Thymus (tissue), 11 donors: ENCODE measurements around the gene SH3PXD2A. TPM values are rescaled to one million over a fixed set of nuclear protein-coding genes. Genes with fewer than 3 reads are reported as not detected.

Experiments used
- DNase-seq, 9 donors: peaks; one replicate each; pipeline ENCODE4 v3.0.0-alpha.2; 2013; ENCODE audit warnings: low spot score in 9 of 9, low read depth in 6 of 9, missing footprints in 1 of 9
- H3K27ac ChIP-seq, 2 donors: one replicate each; pipeline ENCODE4 v1.5.1; 2013; ENCODE audit warnings: control low read depth in 1 of 2, low read depth in 1 of 2, low read length in 1 of 2, mild to moderate bottlenecking in 1 of 2, moderate library complexity in 1 of 2
- H3K27me3 ChIP-seq, 2 donors: one replicate each; pipeline ENCODE4 v1.5.1; 2013; ENCODE audit warnings: low read length in 1 of 2; ENCODE audit not compliant: control insufficient read depth in 2 of 2, insufficient read depth in 1 of 2
- H3K36me3 ChIP-seq, 2 donors: one replicate each; pipeline ENCODE4 v1.5.1; 2013; ENCODE audit warnings: low read length in 1 of 2, mild to moderate bottlenecking in 1 of 2, moderate library complexity in 1 of 2; ENCODE audit not compliant: control insufficient read depth in 2 of 2, insufficient read depth in 2 of 2
- H3K4me1 ChIP-seq, 2 donors: one replicate each; pipeline ENCODE4 v1.5.1; 2013; ENCODE audit warnings: low read length in 2 of 2; ENCODE audit not compliant: control insufficient read depth in 2 of 2, insufficient read depth in 2 of 2
- H3K4me3 ChIP-seq, 2 donors: one replicate each; pipeline ENCODE4 v1.5.1; 2013; ENCODE audit warnings: low read length in 2 of 2, control low read depth in 1 of 2, mild to moderate bottlenecking in 1 of 2
- H3K9me3 ChIP-seq, 2 donors: one replicate each; pipeline ENCODE4 v1.5.1; 2013; ENCODE audit warnings: low read length in 1 of 2, mild to moderate bottlenecking in 1 of 2; ENCODE audit not compliant: control insufficient read depth in 2 of 2, insufficient read depth in 1 of 2
- WGBS: extraction: QIAGEN DNeasy Blood & Tissue Kit; methylation state at CpG from one replicate; pipeline ENCODE4 v1.1.7; 2013; 5-methylcytosine and 5-hydroxymethylcytosine counted together
- polyA plus RNA-seq: library from polyadenylated mRNA; stranded (reverse); fragments of 200-250 nt; gene quantifications from one replicate; pipeline ENCODE4 v1.2.3, GENCODE V29; 2013
- total RNA-seq: library from RNA; stranded (reverse); fragments of 120-200 nt; gene quantifications from one replicate; pipeline ENCODE4 v1.2.4, GENCODE V29; 2013
- donor health status: healthy.

The SH3PXD2A gene
- total and polyA plus RNA-seq, 2 donors = 3.8 to 9.5 TPM

GRCh38 chr10:103578782-103579382, 276.5 kb downstream of the SH3PXD2A start:
- Histone ChIP-seq H3K9me3 (no peaks in the 10 kb centered on the region), H3K4me3 (no peak overlapping the region), H3K27ac (no peak overlapping the region), H3K4me1 (peaks cover under 1 to 1% of the 10 kb centered on the region in 2 donors), H3K36me3 (no peaks in the 10 kb centered on the region), H3K27me3 (no peaks in the 10 kb centered on the region)
- no peak for DNase-seq
- 71% methylated on average over 15 of the region's 15 CpGs for WGBS

- 27% methylated on average over 2 of the region's 2 CpGs for WGBS
- Histone ChIP-seq H3K27me3 (no peaks in the 10 kb centered on the region), H3K9me3 (no peaks in the 10 kb centered on the region), H3K4me3 (no peak overlapping the region), H3K27ac (no peak overlapping the region), H3K4me1 (no peaks in the 10 kb centered on the region), H3K36me3 (no peaks in the 10 kb centered on the region)
- DNase-seq = no peak
Measured at GRCh38 chr10:103576862-103577261, 278.5 kb downstream of the SH3PXD2A start.

DNA sequence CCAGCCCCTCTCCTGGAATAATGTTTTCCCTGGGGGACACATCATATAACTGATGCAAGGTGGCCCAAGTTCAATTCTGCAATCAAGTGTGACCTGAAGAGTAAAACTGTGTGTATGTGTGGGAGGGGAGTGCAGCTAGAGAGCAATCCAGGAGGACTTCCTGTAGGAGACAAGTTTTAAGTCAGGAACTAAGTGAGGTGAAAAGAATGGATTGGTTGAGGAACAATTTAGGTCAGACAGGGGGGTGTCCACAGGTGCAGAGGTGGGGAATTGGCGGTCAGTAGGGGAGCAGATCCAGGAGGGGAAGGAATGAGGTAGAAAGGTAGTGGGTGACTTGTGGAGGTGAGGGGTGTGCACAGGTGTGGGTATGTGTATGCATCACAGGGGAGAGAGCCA, 279.3 kb downstream of the SH3PXD2A start:
- H3K36me3 ChIP-seq = no peaks in the 10 kb centered on the region
- H3K9me3 ChIP-seq = no peaks in the 10 kb centered on the region
- WGBS = 97% methylated on average over 1 of the region's 1 CpG
- H3K4me3 ChIP-seq = no peak overlapping the region
- H3K27me3 ChIP-seq = no peaks in the 10 kb centered on the region
- H3K27ac ChIP-seq = no peak overlapping the region
- no peak for DNase-seq
- no peaks in the 10 kb centered on the region for H3K4me1 ChIP-seq

GRCh38 chr10:103575416-103576075, 279.8 kb downstream of the SH3PXD2A start:
- Histone ChIP-seq H3K4me1 (no peaks in the 10 kb centered on the region), H3K36me3 (no peaks in the 10 kb centered on the region), H3K4me3 (no peak overlapping the region), H3K9me3 (no peaks in the 10 kb centered on the region), H3K27ac (no peak overlapping the region), H3K27me3 (no peaks in the 10 kb centered on the region)
- no peak for DNase-seq
- 92% methylated on average over 6 of the region's 6 CpGs for WGBS

DNA sequence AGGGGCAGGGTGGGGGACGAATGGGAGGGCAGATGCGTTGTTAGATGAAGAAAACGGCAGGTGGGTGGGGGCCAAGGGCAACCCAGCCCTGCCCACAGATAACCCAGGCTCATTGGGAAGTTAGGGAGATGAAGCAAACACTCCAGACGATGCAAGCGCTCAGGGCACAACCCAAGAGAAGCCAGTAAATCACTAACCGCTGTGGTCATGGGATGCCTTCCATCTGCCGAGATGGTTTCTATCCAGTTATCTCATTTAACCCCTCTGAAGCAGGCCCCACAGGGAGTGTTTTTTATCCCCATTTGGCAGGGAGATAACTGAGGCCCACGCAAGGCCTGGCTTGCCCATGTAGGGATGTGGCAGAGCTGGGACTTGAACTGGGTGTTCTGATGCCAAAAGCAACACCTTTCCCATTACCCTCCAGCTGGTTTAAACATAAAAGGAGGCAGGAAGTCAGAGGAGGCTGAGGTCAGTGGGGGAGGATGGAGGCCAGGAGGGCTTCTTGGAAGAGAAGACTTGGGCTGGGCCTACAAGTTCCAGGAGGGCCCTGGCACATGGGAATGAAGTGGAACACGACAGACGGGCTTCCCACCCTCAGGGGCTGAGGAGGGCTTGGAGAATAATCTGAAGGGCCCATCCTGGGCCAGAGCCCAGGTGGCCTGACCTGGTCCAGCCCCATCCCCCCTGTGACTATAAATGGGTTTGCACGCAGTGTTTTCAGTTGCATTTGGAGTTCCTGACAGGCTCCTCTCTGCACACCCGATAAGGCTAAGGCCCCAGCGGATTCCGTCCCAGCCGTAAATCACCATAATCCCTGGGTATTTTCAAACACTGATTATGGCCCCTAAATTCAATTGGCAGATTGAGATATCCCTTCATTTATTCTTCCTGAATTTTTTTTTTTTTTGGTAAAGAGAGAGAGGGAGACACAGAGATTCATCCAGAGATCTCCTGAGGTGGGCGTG, 281.0 kb downstream of the SH3PXD2A start:
- Histone ChIP-seq H3K4me1 (no peaks in the 10 kb centered on the region), H3K27ac (no peak overlapping the region), H3K27me3 (no peaks in the 10 kb centered on the region), H3K4me3 (no peak overlapping the region), H3K36me3 (no peaks in the 10 kb centered on the region), H3K9me3 (no peaks in the 10 kb centered on the region)
- no peak for DNase-seq
- WGBS = 90% methylated on average over 16 of the region's 16 CpGs

DNA sequence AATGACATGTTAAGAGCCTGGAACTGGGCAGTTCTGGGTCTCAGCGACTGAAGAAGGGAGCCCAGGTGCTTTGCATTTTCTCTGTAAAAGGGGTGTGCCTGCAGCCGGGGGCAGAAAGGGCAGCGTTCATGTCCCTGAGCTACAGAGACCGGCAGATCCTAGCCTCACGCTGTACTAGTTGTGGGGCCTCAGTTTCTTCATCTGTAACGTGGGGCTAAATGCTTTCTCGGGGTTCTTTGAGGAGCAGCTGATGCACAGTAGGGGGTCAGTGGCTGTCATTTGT, 282.2 kb downstream of the SH3PXD2A start:
- Histone ChIP-seq H3K27me3 (no peaks in the 10 kb centered on the region), H3K4me1 (no peaks in the 10 kb centered on the region), H3K4me3 (no peak overlapping the region), H3K27ac (no peak overlapping the region), H3K9me3 (no peaks in the 10 kb centered on the region), H3K36me3 (no peaks in the 10 kb centered on the region)
- WGBS = 93% methylated on average over 7 of the region's 7 CpGs
- no peak for DNase-seq

- Histone ChIP-seq H3K4me3 (no peak overlapping the region), H3K36me3 (no peaks in the 10 kb centered on the region), H3K9me3 (no peaks in the 10 kb centered on the region), H3K27ac (no peak overlapping the region), H3K4me1 (no peaks in the 10 kb centered on the region), H3K27me3 (no peaks in the 10 kb centered on the region)
- no peak for DNase-seq
- whole genome bisulfite sequencing = 97% methylated on average over 10 of the region's 10 CpGs
Measured at GRCh38 chr10:103572347-103573204, 282.8 kb downstream of the SH3PXD2A start.

DNA sequence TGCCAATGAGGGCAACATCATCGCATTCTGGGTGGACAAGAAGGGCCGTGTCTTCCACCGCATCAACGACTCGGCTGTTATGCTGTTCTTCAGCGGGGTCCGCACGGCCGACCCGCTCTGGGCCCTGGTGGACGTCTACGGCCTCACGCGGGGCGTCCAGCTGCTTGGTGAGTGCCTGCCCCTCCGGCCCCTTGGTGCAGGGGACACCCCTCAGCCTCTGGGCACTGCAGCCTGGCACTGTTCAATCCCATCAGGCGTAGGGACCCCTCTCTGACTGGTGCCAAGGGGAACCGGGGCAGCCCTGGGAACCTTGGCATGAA, 283.8 kb downstream of the SH3PXD2A start:
- Histone ChIP-seq H3K27me3 (no peaks in the 10 kb centered on the region), H3K9me3 (no peaks in the 10 kb centered on the region), H3K36me3 (no peaks in the 10 kb centered on the region), H3K4me3 (no peak overlapping the region), H3K4me1 (no peaks in the 10 kb centered on the region), H3K27ac (no peak overlapping the region)
- DNase-seq = no peak
- WGBS = 97% methylated on average over 18 of the region's 18 CpGs
